COLO829 (cell line): ENCODE results near the gene PEX14.

Experiments used
- DNase-seq: peaks from one replicate; pipeline ENCODE4 v3.0.0; 2012; ENCODE audit warnings: low spot score

Gene PEX14

GRCh38 chr1:10635085-10635896 is 160.5 kb downstream of the PEX14 start:
- no peak for DNase-seq

- no peak for DNase-seq
Observed at GRCh38 chr1:10635992-10636391, 161.2 kb downstream of the PEX14 start.

- no peak for DNase-seq
Observed at GRCh38 chr1:10637400-10637799, 162.7 kb downstream of the PEX14 start.

GRCh38 chr1:10637834-10638558 is 163.2 kb downstream of the PEX14 start:
- DNase-seq = no peak

GRCh38 chr1:10638559-10639005 is 163.8 kb downstream of the PEX14 start:
- no peak for DNase-seq

- DNase-seq = no peak
Observed at GRCh38 chr1:10639011-10639774, 164.4 kb downstream of the PEX14 start.

- DNase-seq = no peak
Observed at GRCh38 chr1:10639775-10640578, 165.2 kb downstream of the PEX14 start.

GRCh38 chr1:10640843-10641553 is 166.2 kb downstream of the PEX14 start:
- DNase-seq = no peak

- no peak for DNase-seq
Observed at GRCh38 chr1:10641976-10642375, 167.2 kb downstream of the PEX14 start.

GRCh38 chr1:10642403-10643080 is 167.8 kb downstream of the PEX14 start:
- DNase-seq = no peak

GRCh38 chr1:10643607-10644306 is 169.0 kb downstream of the PEX14 start:
- no peak for DNase-seq

- DNase-seq = no peak
Observed at GRCh38 chr1:10644307-10645128, 169.8 kb downstream of the PEX14 start.

- peak; percentile 19 for DNase-seq
Observed at GRCh38 chr1:10646347-10646861, 171.7 kb downstream of the PEX14 start.

GRCh38 chr1:10647414-10648170 is 172.8 kb downstream of the PEX14 start:
- DNase-seq = no peak

GRCh38 chr1:10648689-10649516 is 174.2 kb downstream of the PEX14 start:
- DNase-seq = no peak

- DNase-seq = no peak
Observed at GRCh38 chr1:10649517-10650201, 174.9 kb downstream of the PEX14 start.
